Liver (tissue), 3 donors: ENCODE data around the gene OLFML2A.

Experiments
- CTCF ChIP-seq: fragments of 150-350 bp; IDR thresholded peaks from 2 replicates; pipeline ENCODE4 v1.5.1; 2017; ENCODE audit warnings: improper control_type of control experiment, low read depth, low read length; ENCODE audit not compliant: missing input control
- MAX ChIP-seq: IDR thresholded peaks from 2 replicates; pipeline ENCODE4 v1.6.1; 2016; ENCODE audit warnings: antibody characterized with exemption
- RAD21 ChIP-seq, 2 donors: IDR thresholded peaks; 2 replicates each; pipeline ENCODE4 v1.6.1; 2016; ENCODE audit warnings: antibody characterized with exemption in 2 of 2, mild to moderate bottlenecking in 2 of 2
- donor health status: healthy.
- donor health status: healthy.

- TF ChIP-seq RAD21 (IDR thresholded peaks at IDR 0.05) (no peak), CTCF (no peak), MAX (no peak)
Observed at GRCh38 chr9:124743686-124744348, 33.1 kb upstream of the OLFML2A start.
